ENCODE measurements around the gene RTKN.
A peak's percentile ranks its signal among the peaks of the same experiment; 100 is the strongest.

RTKN gene

DNA sequence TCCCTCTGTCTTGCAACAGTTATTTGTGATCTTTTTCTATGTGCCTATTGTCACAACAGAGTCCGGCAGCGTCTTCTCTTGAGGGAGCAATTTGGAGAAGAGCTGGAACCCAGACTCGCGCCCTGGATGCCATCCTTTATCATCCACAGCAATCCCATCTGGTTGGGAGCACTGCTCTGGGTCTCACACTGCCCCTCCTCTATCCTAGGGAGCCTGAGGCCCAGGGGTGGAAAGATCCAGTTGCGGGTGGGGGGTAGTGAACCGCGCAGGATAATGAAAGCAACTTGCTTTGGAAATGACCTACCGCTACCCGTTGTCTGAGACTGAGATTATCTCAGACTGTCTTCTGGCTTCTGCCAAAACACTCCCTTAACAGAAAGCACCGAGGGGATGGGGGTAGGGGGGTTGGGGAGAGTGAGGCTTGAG lies 17.2 kb upstream of the RTKN start:
- peak overlapping the region; percentile 82 for H3K4me3 ChIP-seq (ENCODE audit: low read depth, low read length)
- no peak for DNase-seq (ENCODE audit: low read depth)
- TF ChIP-seq, protein P1, sequence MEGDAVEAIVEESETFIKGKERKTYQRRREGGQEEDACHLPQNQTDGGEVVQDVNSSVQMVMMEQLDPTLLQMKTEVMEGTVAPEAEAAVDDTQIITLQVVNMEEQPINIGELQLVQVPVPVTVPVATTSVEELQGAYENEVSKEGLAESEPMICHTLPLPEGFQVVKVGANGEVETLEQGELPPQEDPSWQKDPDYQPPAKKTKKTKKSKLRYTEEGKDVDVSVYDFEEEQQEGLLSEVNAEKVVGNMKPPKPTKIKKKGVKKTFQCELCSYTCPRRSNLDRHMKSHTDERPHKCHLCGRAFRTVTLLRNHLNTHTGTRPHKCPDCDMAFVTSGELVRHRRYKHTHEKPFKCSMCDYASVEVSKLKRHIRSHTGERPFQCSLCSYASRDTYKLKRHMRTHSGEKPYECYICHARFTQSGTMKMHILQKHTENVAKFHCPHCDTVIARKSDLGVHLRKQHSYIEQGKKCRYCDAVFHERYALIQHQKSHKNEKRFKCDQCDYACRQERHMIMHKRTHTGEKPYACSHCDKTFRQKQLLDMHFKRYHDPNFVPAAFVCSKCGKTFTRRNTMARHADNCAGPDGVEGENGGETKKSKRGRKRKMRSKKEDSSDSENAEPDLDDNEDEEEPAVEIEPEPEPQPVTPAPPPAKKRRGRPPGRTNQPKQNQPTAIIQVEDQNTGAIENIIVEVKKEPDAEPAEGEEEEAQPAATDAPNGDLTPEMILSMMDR (conservative IDR thresholded peaks at IDR 0.05; ENCODE audit: low read depth, low read length): no peak

DNA sequence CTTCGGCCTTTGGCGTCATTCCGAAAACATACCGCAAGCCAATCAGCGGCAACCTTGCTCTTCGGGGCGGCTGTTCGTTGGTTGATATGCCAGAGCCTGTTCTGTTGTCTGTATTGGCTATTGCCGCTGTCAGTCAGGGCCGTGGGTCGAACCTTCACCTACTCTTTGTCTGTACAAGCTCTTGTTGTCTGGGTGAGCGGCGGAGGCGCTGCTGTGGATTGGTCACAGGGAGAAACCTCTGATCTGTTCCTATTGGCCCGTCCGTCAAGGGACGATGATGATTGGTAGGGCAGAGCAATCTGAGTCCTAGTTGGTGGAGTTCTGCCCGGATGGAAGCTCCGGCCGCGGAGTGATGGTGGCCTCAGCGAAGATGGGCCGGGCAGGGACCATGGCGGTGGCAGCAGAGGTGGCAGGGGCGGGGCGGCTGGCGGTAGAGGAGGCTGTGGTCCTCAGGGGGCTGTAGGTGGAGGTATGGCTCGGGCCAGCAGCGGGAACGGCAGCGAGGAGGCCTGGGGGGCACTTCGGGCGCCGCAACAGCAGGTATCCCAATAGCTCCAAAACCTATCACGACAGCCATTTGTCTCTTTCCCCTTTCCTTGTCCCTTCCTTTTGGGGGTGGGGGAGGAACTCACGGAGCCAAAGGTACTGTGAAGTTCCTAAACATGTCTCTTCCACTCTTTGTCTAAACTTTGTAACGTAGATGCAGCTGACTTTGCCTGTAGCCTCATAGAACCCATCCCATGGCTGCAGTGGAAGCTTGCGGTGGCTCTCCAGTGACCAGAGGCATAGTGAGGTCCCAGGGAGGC lies 16.6 kb upstream of the RTKN start, which contains the start of gene WBP1:
WBP1 (plus strand) TSS at position 307 of the 806 bp plus-strand sequence; CDS start at position 472, 165 bp downstream.
- H3K4me3 ChIP-seq (ENCODE audit: low read depth, low read length): peak within 1 kb of the TSS; percentile 82
- TF ChIP-seq, protein P1 (conservative IDR thresholded peaks at IDR 0.05; ENCODE audit: low read depth, low read length): no peak
- peak; percentile 100 for DNase-seq (ENCODE audit: low read depth)

GRCh38 chr2:74457549-74458131 lies 15.9 kb upstream of the RTKN start:
- DNase-seq (ENCODE audit: low read depth): no peak
- H3K4me3 ChIP-seq (ENCODE audit: low read depth, low read length): peak overlapping the region; percentile 74
- TF ChIP-seq, protein P1 (conservative IDR thresholded peaks at IDR 0.05; ENCODE audit: low read depth, low read length): no peak

- peak overlapping the region; percentile 74 for H3K4me3 ChIP-seq (ENCODE audit: low read depth, low read length)
- peak; percentile 58 for DNase-seq (ENCODE audit: low read depth)
- TF ChIP-seq, protein P1 (conservative IDR thresholded peaks at IDR 0.05; ENCODE audit: low read depth, low read length): no peak
Measured at GRCh38 chr2:74457129-74457548, 15.4 kb upstream of the RTKN start.

DNA sequence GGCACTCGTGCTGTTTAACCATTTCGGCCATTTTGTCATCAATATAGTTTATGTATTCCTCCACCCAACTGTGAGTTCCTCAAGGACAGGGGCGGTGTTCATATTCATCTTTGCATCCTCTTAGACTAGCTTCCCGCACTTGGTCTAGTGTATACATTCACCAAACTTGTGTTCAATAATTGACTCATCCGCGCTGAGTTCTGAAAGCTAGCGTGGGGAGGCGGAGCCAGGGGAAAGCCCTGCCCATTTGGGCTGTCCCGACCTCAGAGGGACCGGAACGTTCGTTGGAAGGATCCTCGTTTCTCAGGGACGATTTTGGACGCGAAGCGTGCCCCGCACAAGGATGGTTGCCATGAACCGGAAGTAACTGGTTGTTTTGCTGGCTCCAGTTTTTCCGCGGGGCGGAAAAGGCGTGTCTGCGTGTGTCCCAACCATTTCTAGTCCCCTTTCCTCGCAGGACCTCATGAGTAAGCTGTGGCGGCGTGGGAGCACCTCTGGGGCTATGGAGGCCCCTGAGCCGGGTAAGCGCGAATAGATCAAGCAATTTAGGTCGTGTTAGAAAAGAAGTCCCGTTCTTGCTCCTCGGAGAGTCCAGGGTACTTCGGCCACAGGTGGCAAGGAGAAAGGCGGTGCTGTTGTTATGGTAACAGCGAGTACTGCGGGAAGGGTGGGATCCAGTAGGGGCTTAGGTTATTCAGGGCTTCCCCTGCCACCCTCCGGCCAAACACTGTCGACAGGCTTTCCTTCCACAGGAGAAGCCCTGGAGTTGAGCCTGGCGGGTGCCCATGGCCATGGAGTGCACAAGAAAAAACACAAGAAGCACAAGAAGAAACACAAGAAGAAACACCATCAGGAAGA lies 13.1 kb upstream of the RTKN start, which contains the start of gene INO80B:
INO80B (plus strand) TSS at position 434 of the 858 bp plus-strand sequence; CDS start at position 464, 30 bp downstream.
- H3K4me3 ChIP-seq (ENCODE audit: low read depth, low read length): peak within 1 kb of the TSS; percentile 70
- TF ChIP-seq, protein P1 (conservative IDR thresholded peaks at IDR 0.05; ENCODE audit: low read depth, low read length): no peak
- DNase-seq (ENCODE audit: low read depth): peak; percentile 99

DNA sequence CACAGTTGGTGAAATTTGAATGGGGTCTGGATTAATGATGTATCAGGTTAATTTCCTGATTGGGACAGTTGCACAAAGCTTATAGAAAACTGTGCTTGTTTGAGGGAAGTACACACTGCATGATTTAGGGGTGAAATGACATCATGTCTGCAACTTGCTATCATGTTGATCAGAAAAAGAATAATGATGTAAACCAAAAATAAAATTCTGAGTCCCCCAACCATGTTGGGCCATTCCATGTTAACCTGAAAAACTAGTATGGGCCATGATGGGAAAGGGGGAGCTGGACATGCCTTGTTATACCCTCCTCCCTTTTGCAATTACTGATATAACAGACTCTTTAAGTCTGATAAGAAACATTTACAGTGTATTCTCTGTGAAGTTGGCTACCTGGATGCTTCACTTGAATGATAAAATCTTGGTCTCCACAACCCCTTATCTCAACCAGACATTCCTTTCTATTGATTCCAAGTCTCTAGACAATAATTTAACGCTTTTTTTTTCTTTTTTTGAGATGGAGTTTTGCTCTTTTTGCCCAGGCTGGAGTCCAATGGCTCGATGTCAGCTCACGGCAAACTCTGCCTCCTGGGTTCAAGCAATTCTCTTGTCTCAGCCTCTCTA lies 8.9 kb upstream of the RTKN start:
- no peak for DNase-seq (ENCODE audit: low read depth)
- TF ChIP-seq, protein P1 (conservative IDR thresholded peaks at IDR 0.05; ENCODE audit: low read depth, low read length): no peak
- no peak overlapping the region for H3K4me3 ChIP-seq (ENCODE audit: low read depth, low read length)

All from choroid plexus epithelial cell (primary cell).